SK-N-SH (cell line): ENCODE measurements around the gene ARHGAP42. TPM values are rescaled to one million over a fixed set of nuclear protein-coding genes. Genes with fewer than 3 reads are reported as not detected.

Source experiments
- CTCF ChIA-PET: fragments of 300-600, 350-600 bp; formaldehyde crosslinking; extraction: SDS; loops from one replicate; lab custom pipeline; 2021; lab: Yijun Ruan, JAX
- POLR2A ChIA-PET: fragments of 350-600 bp; sonication (Branson Sonifier 250); formaldehyde crosslinking; extraction: SDS; loops from one replicate; lab custom pipeline; 2020; ENCODE audit warnings: antibody characterized with exemption, inconsistent platforms; lab: Yijun Ruan, JAX
- DNase-seq: peaks from one replicate; pipeline ENCODE4 v3.0.0; 2012
- H2AFZ ChIP-seq: fragments of 200-600 bp; sonication (generic); 2 replicates; pipeline ENCODE4 v1.8.1; 2016; ENCODE audit warnings: antibody characterized with exemption, mild to moderate bottlenecking, low read depth
- H3F3A ChIP-seq: fragments of 200-600 bp; sonication (generic); replicated peaks from 2 replicates; pipeline ENCODE3; 2016; ENCODE audit warnings: antibody characterized with exemption, mild to moderate bottlenecking; ENCODE audit not compliant: insufficient read depth
- H3K27ac ChIP-seq, 2 experiments: fragments of 200-500 bp in 1 of 2; fragments of 200-600 bp in 1 of 2; sonication (Bioruptor generic) in 1 of 2; sonication (generic), shearing (Covaris generic) in 1 of 2; 2 replicates each; pipeline versions ENCODE4 v1.5.1 to v1.6.1; 2014 to 2016; ENCODE audit warnings: low read depth in 2 of 2, inconsistent platforms in 1 of 2, low read length in 1 of 2, mild to moderate bottlenecking in 1 of 2, mixed read lengths in 1 of 2
- H3K27me3 ChIP-seq: fragments of 200-600 bp; sonication (generic), shearing (Covaris generic); 2 replicates; pipeline ENCODE4 v1.6.1; 2016; ENCODE audit warnings: mixed run types; ENCODE audit not compliant: insufficient read depth
- H3K36me3 ChIP-seq, 2 experiments: fragments of 200-500 bp in 1 of 2; fragments of 200-600 bp in 1 of 2; sonication (Bioruptor generic) in 1 of 2; sonication (generic) in 1 of 2; replicated peaks in 1 of 2; 2 replicates each; pipeline versions ENCODE3 to v1.5.1; 2014 to 2016; ENCODE audit warnings: low read length in 1 of 2, mild to moderate bottlenecking in 1 of 2; ENCODE audit not compliant: insufficient read depth in 2 of 2, control insufficient read depth in 1 of 2
- H3K4me1 ChIP-seq, 2 experiments: fragments of 200-500 bp in 1 of 2; fragments of 200-600 bp in 1 of 2; sonication (Bioruptor generic) in 1 of 2; sonication (generic), shearing (Covaris generic) in 1 of 2; 2 replicates each; pipeline versions ENCODE4 v1.5.1 to v1.6.1; 2014 to 2016; ENCODE audit warnings: low read depth in 1 of 2, low read length in 1 of 2, mixed run types in 1 of 2; ENCODE audit not compliant: insufficient read depth in 2 of 2, control insufficient read depth in 1 of 2
- H3K4me2 ChIP-seq: fragments of 200-600 bp; sonication (generic), shearing (Covaris generic); 2 replicates; pipeline ENCODE4 v1.6.1; 2017; ENCODE audit warnings: mixed run types
- H3K4me3 ChIP-seq, 2 experiments: fragments of 200-500 bp in 1 of 2; fragments of 200-600 bp in 1 of 2; sonication (Bioruptor generic) in 1 of 2; sonication (generic), shearing (Covaris generic) in 1 of 2; 2 replicates each; pipeline versions ENCODE4 v1.5.1 to v1.8.1; 2014 to 2016; ENCODE audit warnings: low read depth in 2 of 2, inconsistent platforms in 1 of 2, low read length in 1 of 2, mild to moderate bottlenecking in 1 of 2, mixed read lengths in 1 of 2, moderate library complexity in 1 of 2
- H3K79me2 ChIP-seq: fragments of 200-600 bp; sonication (generic); 2 replicates; pipeline ENCODE4 v1.8.1; 2017; ENCODE audit warnings: mild to moderate bottlenecking; ENCODE audit not compliant: insufficient read depth
- H3K9ac ChIP-seq: fragments of 200-600 bp; sonication (generic); 2 replicates; pipeline ENCODE4 v1.6.1; 2017; ENCODE audit warnings: mixed run types
- H3K9me2 ChIP-seq: fragments of 200-600 bp; sonication (generic); 2 replicates; pipeline ENCODE4 v1.6.1; 2017; ENCODE audit warnings: mixed run types
- H3K9me3 ChIP-seq: fragments of 200-600 bp; sonication (generic); 2 replicates; pipeline ENCODE4 v1.6.1; 2017; ENCODE audit warnings: mixed run types, mild to moderate bottlenecking, moderate library complexity
- H4K20me1 ChIP-seq: fragments of 200-600 bp; sonication (generic); 2 replicates; pipeline ENCODE4 v1.6.1; 2017; ENCODE audit warnings: mild to moderate bottlenecking, mixed run types; ENCODE audit not compliant: insufficient read depth
- CHD2 ChIP-seq: fragments of 150-350 bp; IDR thresholded peaks from 2 replicates; pipeline ENCODE4 v1.6.1; 2018; ENCODE audit warnings: low read length; ENCODE audit not compliant: partially characterized antibody
- ELF1 ChIP-seq: IDR thresholded peaks from 2 replicates; pipeline ENCODE4 v1.4.0; 2012
- EP300 ChIP-seq, 2 experiments: IDR thresholded peaks; 2 replicates each; pipeline versions ENCODE4 v1.4.0 to v1.6.1; 2012; ENCODE audit warnings: borderline replicate concordance in 1 of 2, low read depth in 1 of 2, low read length in 1 of 2
- EZH2phosphoT487 ChIP-seq: fragments of 200-600 bp; sonication (generic); IDR thresholded peaks from 2 replicates; pipeline ENCODE4 v1.6.1; 2017; ENCODE audit warnings: low read depth, mixed run types, mild to moderate bottlenecking, antibody characterized with exemption, moderate library complexity, borderline replicate concordance
- FOXJ3 ChIP-seq: sonication (generic); formaldehyde crosslinking; IDR thresholded peaks from 2 replicates; pipeline ENCODE4 v1.5.1; 2020; ENCODE audit warnings: mild to moderate bottlenecking, missing genetic modification reagents
- IRF3 ChIP-seq: fragments of 150-350 bp; IDR thresholded peaks from 2 replicates; pipeline ENCODE4 v1.6.1; 2016; ENCODE audit warnings: mild to moderate bottlenecking, low read depth, low read length
- MAX ChIP-seq: IDR thresholded peaks from 2 replicates; pipeline ENCODE4 v1.4.0; 2012; ENCODE audit warnings: low read depth
- MEF2A ChIP-seq: IDR thresholded peaks from 2 replicates; pipeline ENCODE4 v1.4.0; 2012; ENCODE audit warnings: low read depth, borderline replicate concordance
- NRF1 ChIP-seq: IDR thresholded peaks from 2 replicates; pipeline ENCODE4 v1.6.1; 2012; ENCODE audit warnings: low read depth, mild to moderate bottlenecking, low read length
- PBX3 ChIP-seq: IDR thresholded peaks from 2 replicates; pipeline ENCODE4; 2012
- POLR2AphosphoS5 ChIP-seq: IDR thresholded peaks from 2 replicates; pipeline ENCODE4 v1.6.1; 2012; ENCODE audit warnings: low read depth, low read length
- RAD21 ChIP-seq: IDR thresholded peaks from 2 replicates; pipeline ENCODE4 v1.6.1; 2012; ENCODE audit warnings: mild to moderate bottlenecking, low read length
- RCOR1 ChIP-seq: fragments of 150-350 bp; IDR thresholded peaks from 2 replicates; pipeline ENCODE4 v1.6.1; 2017; ENCODE audit warnings: antibody characterized with exemption, low read length
- RXRA ChIP-seq: IDR thresholded peaks from 2 replicates; pipeline ENCODE4 v1.4.0; 2012; ENCODE audit warnings: low read depth, mild to moderate bottlenecking, borderline replicate concordance
- SIN3A ChIP-seq: IDR thresholded peaks from 2 replicates; pipeline ENCODE4 v1.6.1; 2012; ENCODE audit warnings: low read depth, mild to moderate bottlenecking, low read length, moderate library complexity, borderline replicate concordance
- SMC3 ChIP-seq: IDR thresholded peaks from 2 replicates; pipeline ENCODE4 v1.6.1; 2012; ENCODE audit warnings: low read depth, low read length, improper control_type of control experiment
- TAF1 ChIP-seq: IDR thresholded peaks from 2 replicates; pipeline ENCODE4 v1.6.1; 2012; ENCODE audit warnings: low read depth, mild to moderate bottlenecking, low read length, moderate library complexity, borderline replicate concordance
- TCF12 ChIP-seq: IDR thresholded peaks from 2 replicates; pipeline ENCODE4 v1.4.0; 2012
- TEAD4 ChIP-seq: IDR thresholded peaks from 2 replicates; pipeline ENCODE4 v1.4.0; 2012; ENCODE audit warnings: mild to moderate bottlenecking, borderline replicate concordance; ENCODE audit not compliant: insufficient read depth
- YY1 ChIP-seq: IDR thresholded peaks from 2 replicates; pipeline ENCODE4 v1.4.0; 2012; ENCODE audit warnings: low read depth, mild to moderate bottlenecking
- WGBS: methylation state at CpG from one replicate; pipeline ENCODE4 v1.1.6; 2017; ENCODE audit warnings: low lambda C conversion rate; 5-methylcytosine and 5-hydroxymethylcytosine counted together
- polyA plus RNA-seq, 3 experiments: library from polyadenylated mRNA; depleted of rRNA; stranded (reverse); fragments of >200 nt; gene quantifications; 2 replicates each; pipeline ENCODE4 v1.2.3, GENCODE V29; 2012
- TF ChIP-seq, protein P1 (sequence below): IDR thresholded peaks from 2 replicates; pipeline ENCODE4 v1.4.0; 2012; ENCODE audit warnings: low read depth, borderline replicate concordance

ARHGAP42 gene
- polyA plus RNA-seq, 1 of the 3 experiments (the other 2 are of a cell fraction) = 0.02 TPM

DNA sequence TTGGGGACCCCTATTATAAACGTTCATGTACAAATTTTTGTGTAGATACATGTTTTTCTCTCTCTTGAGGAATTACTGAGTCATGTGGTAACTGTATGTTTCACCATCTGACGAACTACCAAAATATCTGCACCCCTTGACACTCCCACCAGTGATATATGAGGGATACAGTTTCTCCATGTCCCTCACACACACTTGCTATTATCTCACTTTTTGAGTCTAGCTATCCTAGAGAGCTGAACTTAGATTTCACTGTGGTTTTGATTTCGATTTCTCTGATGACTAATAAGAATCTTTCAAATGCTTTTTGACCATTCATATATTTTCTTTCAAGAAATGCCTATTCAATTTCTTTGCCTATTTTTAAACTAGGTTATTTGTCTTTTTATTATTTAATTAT is 242.3 kb downstream of the ARHGAP42 start:
- WGBS = 21% methylated on average over 3 of the region's 3 CpGs
- ChIA-PET CTCF (interaction anchor here (1.2 to 2.0 kb wide), 3 partner anchors 17 to 353 kb away, joined by 4 to 6 read pairs (median 6); no protein-coding TSS in a partner anchor), POLR2A (no interaction called here)
- Histone ChIP-seq H3K27me3 (peaks cover 12% of the 10 kb centered on the region; the same call in 1 of the 2 replicates), H3F3A (no peaks in the 10 kb centered on the region), H4K20me1 (no peaks in the 10 kb centered on the region), H3K27ac (no peak overlapping the region), H3K79me2 (no peaks in the 10 kb centered on the region), H3K4me1 (no peaks in the 10 kb centered on the region), H3K4me2 (no peak overlapping the region), H3K9me2 (no peaks in the 10 kb centered on the region), H3K4me3 (no peak overlapping the region), H3K9me3 (no peaks in the 10 kb centered on the region), H2AFZ (no peak overlapping the region; the same call in 1 of the 2 replicates), H3K36me3 (no peaks in the 10 kb centered on the region), H3K9ac (no peak overlapping the region)
- no peak for DNase-seq
- TF ChIP-seq POLR2AphosphoS5 = no peak
- no peak for TF ChIP-seq FOXJ3
- TF ChIP-seq EZH2phosphoT487 = no peak
- TF ChIP-seq SIN3A = no peak
- TF ChIP-seq TAF1 = no peak
- no peak for TF ChIP-seq RAD21
- no peak for TF ChIP-seq IRF3
- no peak for TF ChIP-seq ELF1
- no peak for TF ChIP-seq TEAD4
- TF ChIP-seq TCF12 = no peak
- TF ChIP-seq RXRA = no peak

GRCh38 chr11:100930185-100930778 is 243.2 kb downstream of the ARHGAP42 start:
- H3F3A ChIP-seq = no peaks in the 10 kb centered on the region
- H3K9ac ChIP-seq = no peak overlapping the region
- H3K36me3 ChIP-seq = no peaks in the 10 kb centered on the region
- H3K4me2 ChIP-seq = peak overlapping the region; percentile 54; the same call in 1 of the 2 replicates
- H3K4me3 ChIP-seq = peak overlapping the region in 1 of 2 experiments; percentile 52; a peak in 1 of 4 replicates
- CTCF ChIA-PET = interaction anchor here (0.8 to 2.0 kb wide), 7 partner anchors 10 to 354 kb away, joined by 3 to 6 read pairs (median 3); no protein-coding TSS in a partner anchor
- H2AFZ ChIP-seq = no peak overlapping the region; the same call in 1 of the 2 replicates
- H3K4me1 ChIP-seq = no peaks in the 10 kb centered on the region
- peak; percentile 6 for DNase-seq
- peaks cover 14% of the 10 kb centered on the region; the same call in 1 of the 2 replicates for H3K27me3 ChIP-seq
- no peak overlapping the region for H3K27ac ChIP-seq
- H3K79me2 ChIP-seq = no peaks in the 10 kb centered on the region
- H4K20me1 ChIP-seq = no peaks in the 10 kb centered on the region
- POLR2A ChIA-PET = no interaction called here
- no peaks in the 10 kb centered on the region for H3K9me3 ChIP-seq
- no peaks in the 10 kb centered on the region for H3K9me2 ChIP-seq
- WGBS = 18% methylated on average over 5 of the region's 5 CpGs
- TF ChIP-seq RCOR1 (no peak), MAX (no peak), SIN3A (no peak), RAD21 (peak; percentile 66), IRF3 (no peak), MEF2A (no peak), EP300 (IDR thresholded peaks at IDR 0.05; ENCODE audit: borderline replicate concordance in 1 of 2, low read depth in 1 of 2, low read length in 1 of 2) (no peak), PBX3 (no peak), TCF12 (no peak), NRF1 (no peak), CHD2 (no peak), SMC3 (peak; percentile 21; the same call in 1 of the 2 replicates), YY1 (no peak), FOXJ3 (no peak), RXRA (no peak)
- TF ChIP-seq, protein P1, sequence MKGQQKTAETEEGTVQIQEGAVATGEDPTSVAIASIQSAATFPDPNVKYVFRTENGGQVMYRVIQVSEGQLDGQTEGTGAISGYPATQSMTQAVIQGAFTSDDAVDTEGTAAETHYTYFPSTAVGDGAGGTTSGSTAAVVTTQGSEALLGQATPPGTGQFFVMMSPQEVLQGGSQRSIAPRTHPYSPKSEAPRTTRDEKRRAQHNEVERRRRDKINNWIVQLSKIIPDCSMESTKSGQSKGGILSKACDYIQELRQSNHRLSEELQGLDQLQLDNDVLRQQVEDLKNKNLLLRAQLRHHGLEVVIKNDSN = no peak
